DND-41 (cell line): ENCODE data around the gene GIPC1.

Experiments used
- ATAC-seq: fragments of 200-7000 bp; cut with Tn5 transposase; 3 replicates; pipeline ENCODE4 v1.9.1; 2021; ENCODE audit warnings: low read depth; ENCODE audit not compliant: insufficient read depth
- DNase-seq: peaks from one replicate; pipeline ENCODE4 v3.0.0-alpha.2; 2020
- H2AFZ ChIP-seq: 2 replicates; pipeline ENCODE4 v1.6.0; 2012; ENCODE audit warnings: low read depth, low read length
- H3K27ac ChIP-seq: 2 replicates; pipeline ENCODE4 v1.5.1; 2012; ENCODE audit warnings: low read length, inconsistent platforms
- H3K27me3 ChIP-seq: fragments of 200-600 bp; sonication (generic); 2 replicates; pipeline ENCODE4 v1.6.0; 2012; ENCODE audit warnings: low read length, mild to moderate bottlenecking, inconsistent platforms; ENCODE audit not compliant: insufficient read depth, poor library complexity
- H3K36me3 ChIP-seq: 2 replicates; pipeline ENCODE4 v1.5.1; 2012; ENCODE audit warnings: low read length, inconsistent platforms; ENCODE audit not compliant: insufficient read depth
- H3K4me1 ChIP-seq: 2 replicates; pipeline ENCODE4 v1.5.1; 2012; ENCODE audit warnings: mild to moderate bottlenecking, low read length; ENCODE audit not compliant: insufficient read depth
- H3K4me2 ChIP-seq: 2 replicates; pipeline ENCODE4 v1.6.0; 2012; ENCODE audit warnings: mild to moderate bottlenecking, moderate library complexity, low read length, inconsistent platforms; ENCODE audit not compliant: insufficient read depth
- H3K4me3 ChIP-seq, 2 experiments: fragments of 200-600 bp in 1 of 2; shearing (Covaris generic) in 1 of 2; 2 replicates each; pipeline ENCODE4 v1.5.1; 2012 to 2016; ENCODE audit warnings: inconsistent platforms in 2 of 2, low read length in 2 of 2, mild to moderate bottlenecking in 2 of 2, low read depth in 1 of 2, moderate library complexity in 1 of 2
- H3K79me2 ChIP-seq: 2 replicates; pipeline ENCODE4 v1.6.0; 2012; ENCODE audit warnings: low read length, inconsistent platforms; ENCODE audit not compliant: insufficient read depth
- H3K9ac ChIP-seq: 2 replicates; pipeline ENCODE4 v1.6.0; 2012; ENCODE audit warnings: low read depth, mild to moderate bottlenecking, inconsistent platforms, low read length, moderate library complexity
- H3K9me3 ChIP-seq: 2 replicates; pipeline ENCODE4 v1.5.1; 2012; ENCODE audit warnings: low read length, moderate library complexity, mild to moderate bottlenecking, inconsistent platforms; ENCODE audit not compliant: insufficient read depth, severe bottlenecking
- H4K20me1 ChIP-seq: 2 replicates; pipeline ENCODE4 v1.6.0; 2012; ENCODE audit warnings: low read length; ENCODE audit not compliant: insufficient read depth
- EZH2 ChIP-seq: IDR thresholded peaks from 3 replicates; pipeline ENCODE4 v1.6.1; 2012; ENCODE audit warnings: borderline replicate concordance, low read depth, mild to moderate bottlenecking, moderate library complexity, low read length, inconsistent platforms; ENCODE audit not compliant: severe bottlenecking
- TF ChIP-seq, protein P1 (sequence below): IDR thresholded peaks from 2 replicates; pipeline ENCODE4 v1.5.1; 2012; ENCODE audit warnings: borderline replicate concordance, low read length, moderate library complexity, mild to moderate bottlenecking; ENCODE audit not compliant: poor library complexity, severe bottlenecking; ENCODE audit errors: extremely low read depth

The GIPC1 gene

GRCh38 chr19:14526423-14526822 lies 30.5 kb upstream of the GIPC1 start:
- Histone ChIP-seq H4K20me1 (peaks cover 8% of the 10 kb centered on the region; the same call in 1 of the 2 replicates), H3K9ac (no peak overlapping the region), H3K9me3 (no peaks in the 10 kb centered on the region), H3K36me3 (no peaks in the 10 kb centered on the region; the same call in 1 of the 2 replicates), H2AFZ (no peak overlapping the region), H3K4me2 (no peak overlapping the region), H3K27ac (no peak overlapping the region), H3K27me3 (no peaks in the 10 kb centered on the region), H3K4me3 (no peak overlapping the region), H3K4me1 (peaks cover 23% of the 10 kb centered on the region), H3K79me2 (peaks cover 20% of the 10 kb centered on the region)
- DNase-seq: no peak
- TF ChIP-seq, protein P1, sequence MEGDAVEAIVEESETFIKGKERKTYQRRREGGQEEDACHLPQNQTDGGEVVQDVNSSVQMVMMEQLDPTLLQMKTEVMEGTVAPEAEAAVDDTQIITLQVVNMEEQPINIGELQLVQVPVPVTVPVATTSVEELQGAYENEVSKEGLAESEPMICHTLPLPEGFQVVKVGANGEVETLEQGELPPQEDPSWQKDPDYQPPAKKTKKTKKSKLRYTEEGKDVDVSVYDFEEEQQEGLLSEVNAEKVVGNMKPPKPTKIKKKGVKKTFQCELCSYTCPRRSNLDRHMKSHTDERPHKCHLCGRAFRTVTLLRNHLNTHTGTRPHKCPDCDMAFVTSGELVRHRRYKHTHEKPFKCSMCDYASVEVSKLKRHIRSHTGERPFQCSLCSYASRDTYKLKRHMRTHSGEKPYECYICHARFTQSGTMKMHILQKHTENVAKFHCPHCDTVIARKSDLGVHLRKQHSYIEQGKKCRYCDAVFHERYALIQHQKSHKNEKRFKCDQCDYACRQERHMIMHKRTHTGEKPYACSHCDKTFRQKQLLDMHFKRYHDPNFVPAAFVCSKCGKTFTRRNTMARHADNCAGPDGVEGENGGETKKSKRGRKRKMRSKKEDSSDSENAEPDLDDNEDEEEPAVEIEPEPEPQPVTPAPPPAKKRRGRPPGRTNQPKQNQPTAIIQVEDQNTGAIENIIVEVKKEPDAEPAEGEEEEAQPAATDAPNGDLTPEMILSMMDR: no peak
- TF ChIP-seq EZH2: no peak
- no peak for ATAC-seq

DNA sequence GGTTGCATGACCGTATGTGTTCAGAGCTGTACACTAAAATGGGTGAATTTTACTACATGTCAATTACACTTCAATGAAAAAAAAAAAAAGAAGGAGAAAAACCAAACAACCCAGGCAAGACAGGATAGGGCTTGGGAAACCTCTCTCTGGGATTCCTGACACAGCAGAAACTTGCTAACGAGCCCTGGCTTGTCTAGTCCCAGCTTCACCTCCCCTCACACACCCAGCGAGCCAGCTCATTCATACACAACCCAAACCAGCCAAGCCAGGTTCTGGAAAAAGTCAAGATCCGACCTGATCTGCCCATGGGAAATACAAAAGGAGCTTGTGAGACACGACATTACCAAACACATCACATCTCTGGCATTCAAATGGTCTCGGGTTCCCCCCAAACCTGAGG lies 29.8 kb upstream of the GIPC1 start:
- no peak for TF ChIP-seq EZH2
- TF ChIP-seq, protein P1: no peak
- Histone ChIP-seq H3K4me1 (peaks cover 16% of the 10 kb centered on the region), H3K36me3 (no peaks in the 10 kb centered on the region; the same call in 1 of the 2 replicates), H3K27ac (no peak overlapping the region), H3K4me2 (no peak overlapping the region), H3K27me3 (no peaks in the 10 kb centered on the region), H3K4me3 (no peak overlapping the region), H4K20me1 (peaks cover 8% of the 10 kb centered on the region; the same call in 1 of the 2 replicates), H2AFZ (no peak overlapping the region), H3K9ac (no peak overlapping the region), H3K79me2 (peaks cover 13% of the 10 kb centered on the region), H3K9me3 (no peaks in the 10 kb centered on the region)
- DNase-seq (no peak), ATAC-seq (no peak)

- ATAC-seq (no peak), DNase-seq (no peak)
- H4K20me1 ChIP-seq: peaks cover 24% of the 10 kb centered on the region
- H3K4me1 ChIP-seq: peaks cover 29% of the 10 kb centered on the region
- H3K9me3 ChIP-seq: no peaks in the 10 kb centered on the region
- no peak overlapping the region for H3K4me2 ChIP-seq
- no peak for TF ChIP-seq EZH2
- TF ChIP-seq, protein P1: no peak
- H3K4me3 ChIP-seq: no peak overlapping the region
- peaks cover 20% of the 10 kb centered on the region for H3K36me3 ChIP-seq
- no peak overlapping the region for H3K9ac ChIP-seq
- H3K27ac ChIP-seq: no peak overlapping the region
- H3K27me3 ChIP-seq: no peaks in the 10 kb centered on the region
- no peak overlapping the region for H2AFZ ChIP-seq
- H3K79me2 ChIP-seq: peaks cover 27% of the 10 kb centered on the region
These were observed 24.6 kb upstream of the GIPC1 start for GRCh38 chr19:14520543-14520942.

DNA sequence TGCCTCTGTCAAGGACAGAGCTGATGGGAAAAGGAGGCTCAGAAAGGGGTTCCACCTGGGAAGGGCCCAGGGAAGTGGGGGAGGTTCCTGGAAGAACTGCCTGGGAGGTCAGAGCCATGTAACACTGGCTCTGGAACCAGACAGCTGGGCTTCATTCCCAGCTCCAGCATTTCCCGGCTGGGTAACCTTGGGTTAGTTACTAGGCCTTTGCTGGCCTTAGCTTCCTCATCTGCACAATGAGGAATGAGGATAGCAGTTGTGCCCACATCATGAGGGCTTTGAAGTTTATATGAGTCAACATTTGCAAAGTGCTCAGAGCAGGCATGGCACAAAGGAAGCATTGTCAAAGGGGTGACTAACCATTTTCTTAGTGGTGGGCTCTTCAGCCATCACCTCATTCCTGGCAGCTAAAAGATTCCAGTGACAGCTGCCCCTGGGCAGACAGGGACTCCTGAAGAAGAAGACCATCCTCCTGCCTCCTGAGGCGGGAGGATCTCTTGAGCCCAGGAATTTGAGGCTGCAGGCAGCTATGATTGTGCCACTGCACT lies 24.0 kb upstream of the GIPC1 start:
- Histone ChIP-seq H3K4me2 (no peak overlapping the region), H2AFZ (no peak overlapping the region), H3K4me3 (no peak overlapping the region), H3K9ac (no peak overlapping the region), H3K9me3 (no peaks in the 10 kb centered on the region), H3K4me1 (peaks cover 35% of the 10 kb centered on the region), H4K20me1 (peaks cover 30% of the 10 kb centered on the region), H3K36me3 (peaks cover 27% of the 10 kb centered on the region), H3K27me3 (no peaks in the 10 kb centered on the region), H3K27ac (no peak overlapping the region), H3K79me2 (peaks cover 33% of the 10 kb centered on the region)
- ATAC-seq: no peak
- TF ChIP-seq EZH2: no peak
- TF ChIP-seq, protein P1: no peak
- no peak for DNase-seq
